PFSK-1 (cell line): ENCODE measurements around the gene SERPINA5.

Source experiments
- FOXP2 ChIP-seq: optimal IDR thresholded peaks from 2 replicates; pipeline ENCODE3; 2011; ENCODE audit warnings: borderline replicate concordance, control low read depth, inconsistent platforms; ENCODE audit not compliant: insufficient read depth; ENCODE audit errors: extremely low read length, extremely low read depth
- POLR2AphosphoS5 ChIP-seq: IDR thresholded peaks from 2 replicates; pipeline ENCODE4 v1.6.1; 2012; ENCODE audit warnings: low read depth, mild to moderate bottlenecking, control low read depth, low read length, moderate library complexity
- SIN3A ChIP-seq: IDR thresholded peaks from 2 replicates; pipeline ENCODE4 v1.6.1; 2012; ENCODE audit warnings: mild to moderate bottlenecking, low read length, moderate library complexity, borderline replicate concordance; ENCODE audit not compliant: insufficient read depth
- TAF1 ChIP-seq: IDR thresholded peaks from 2 replicates; pipeline ENCODE4 v1.6.1; 2012; ENCODE audit warnings: low read length, control low read depth, borderline replicate concordance; ENCODE audit not compliant: insufficient read depth
- TF ChIP-seq, protein P1 (sequence below), 2 experiments: IDR thresholded peaks; 2 replicates each; pipeline versions ENCODE4 v1.6.1 to v1.8.0; 2011 to 2012; ENCODE audit warnings: low read depth in 2 of 2, low read length in 2 of 2, control low read depth in 1 of 2, inconsistent platforms in 1 of 2, mild to moderate bottlenecking in 1 of 2, moderate library complexity in 1 of 2; ENCODE audit not compliant: insufficient read depth in 1 of 2

DNA sequence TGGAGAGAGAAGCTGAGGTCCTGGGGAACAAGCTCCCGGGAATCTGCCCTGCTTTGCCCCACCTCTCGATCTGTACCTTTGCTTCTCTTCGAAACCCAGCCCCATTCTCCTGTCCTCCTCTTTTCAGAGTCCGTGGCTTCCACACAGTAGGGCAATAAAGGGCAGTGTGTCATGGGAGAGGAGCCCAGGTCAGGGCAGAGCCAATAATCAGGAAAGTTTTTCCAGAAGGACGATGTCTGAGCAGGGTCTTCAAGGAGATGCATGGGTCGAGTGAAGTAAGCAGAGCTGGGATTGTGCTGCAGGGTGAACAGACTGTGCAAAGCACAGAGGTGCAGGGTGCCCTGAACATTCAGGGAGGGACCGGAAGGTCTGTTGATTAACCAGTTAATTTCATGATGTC is 42.0 kb upstream of the SERPINA5 start:
- TF ChIP-seq, protein P1, sequence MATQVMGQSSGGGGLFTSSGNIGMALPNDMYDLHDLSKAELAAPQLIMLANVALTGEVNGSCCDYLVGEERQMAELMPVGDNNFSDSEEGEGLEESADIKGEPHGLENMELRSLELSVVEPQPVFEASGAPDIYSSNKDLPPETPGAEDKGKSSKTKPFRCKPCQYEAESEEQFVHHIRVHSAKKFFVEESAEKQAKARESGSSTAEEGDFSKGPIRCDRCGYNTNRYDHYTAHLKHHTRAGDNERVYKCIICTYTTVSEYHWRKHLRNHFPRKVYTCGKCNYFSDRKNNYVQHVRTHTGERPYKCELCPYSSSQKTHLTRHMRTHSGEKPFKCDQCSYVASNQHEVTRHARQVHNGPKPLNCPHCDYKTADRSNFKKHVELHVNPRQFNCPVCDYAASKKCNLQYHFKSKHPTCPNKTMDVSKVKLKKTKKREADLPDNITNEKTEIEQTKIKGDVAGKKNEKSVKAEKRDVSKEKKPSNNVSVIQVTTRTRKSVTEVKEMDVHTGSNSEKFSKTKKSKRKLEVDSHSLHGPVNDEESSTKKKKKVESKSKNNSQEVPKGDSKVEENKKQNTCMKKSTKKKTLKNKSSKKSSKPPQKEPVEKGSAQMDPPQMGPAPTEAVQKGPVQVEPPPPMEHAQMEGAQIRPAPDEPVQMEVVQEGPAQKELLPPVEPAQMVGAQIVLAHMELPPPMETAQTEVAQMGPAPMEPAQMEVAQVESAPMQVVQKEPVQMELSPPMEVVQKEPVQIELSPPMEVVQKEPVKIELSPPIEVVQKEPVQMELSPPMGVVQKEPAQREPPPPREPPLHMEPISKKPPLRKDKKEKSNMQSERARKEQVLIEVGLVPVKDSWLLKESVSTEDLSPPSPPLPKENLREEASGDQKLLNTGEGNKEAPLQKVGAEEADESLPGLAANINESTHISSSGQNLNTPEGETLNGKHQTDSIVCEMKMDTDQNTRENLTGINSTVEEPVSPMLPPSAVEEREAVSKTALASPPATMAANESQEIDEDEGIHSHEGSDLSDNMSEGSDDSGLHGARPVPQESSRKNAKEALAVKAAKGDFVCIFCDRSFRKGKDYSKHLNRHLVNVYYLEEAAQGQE (IDR thresholded peaks at IDR 0.05; ENCODE audit: insufficient read depth in 1 of 2, low read depth in 2 of 2, low read length in 2 of 2): no peak
- no peak for TF ChIP-seq TAF1
- TF ChIP-seq SIN3A: no peak
- TF ChIP-seq POLR2AphosphoS5: no peak
- no peak for TF ChIP-seq FOXP2
